Esophagus (tissue), 2 donors: ENCODE data around the gene SPRED1. TPM values are rescaled to one million over a fixed set of nuclear protein-coding genes. Genes with fewer than 3 reads are reported as not detected.
A peak's percentile ranks its signal among the peaks of the same experiment; 100 is the strongest.
"Not testable (repeated sequence)": the region's sequence is repeated elsewhere in the genome, so short reads cannot be mapped to it uniquely, and the experiment has no call there.

Experiments used
- H3K27ac ChIP-seq, 2 donors: one replicate each; pipeline ENCODE4 v1.5.1; 2013; ENCODE audit warnings: low read depth in 2 of 2, mild to moderate bottlenecking in 2 of 2, inconsistent platforms in 1 of 2, low read length in 1 of 2, moderate library complexity in 1 of 2
- H3K27me3 ChIP-seq, 2 donors: one replicate each; pipeline ENCODE4 v1.6.1; 2013; ENCODE audit warnings: low read length in 2 of 2, control low read depth in 1 of 2, mild to moderate bottlenecking in 1 of 2; ENCODE audit not compliant: insufficient read depth in 2 of 2, control insufficient read depth in 1 of 2
- H3K36me3 ChIP-seq, 2 donors: one replicate each; pipeline ENCODE4 v1.6.1; 2013; ENCODE audit warnings: low read length in 1 of 2; ENCODE audit not compliant: control insufficient read depth in 2 of 2, insufficient read depth in 2 of 2
- H3K4me1 ChIP-seq, 2 donors: one replicate each; pipeline ENCODE4 v1.6.1; 2013; ENCODE audit warnings: low read length in 1 of 2; ENCODE audit not compliant: control insufficient read depth in 2 of 2, insufficient read depth in 2 of 2
- H3K4me3 ChIP-seq, 2 donors: one replicate each; pipeline ENCODE4 v1.5.1; 2013; ENCODE audit warnings: low read length in 2 of 2, mild to moderate bottlenecking in 2 of 2, low read depth in 1 of 2, moderate library complexity in 1 of 2
- H3K9me3 ChIP-seq, 2 donors: one replicate each; pipeline ENCODE4 v1.6.1; 2013; ENCODE audit warnings: mild to moderate bottlenecking in 2 of 2, low read depth in 1 of 2, low read length in 1 of 2, moderate library complexity in 1 of 2; ENCODE audit not compliant: control insufficient read depth in 2 of 2, insufficient read depth in 1 of 2
- WGBS, 2 donors: extraction: QIAGEN DNeasy Blood & Tissue Kit; methylation state at CpG; one replicate each; pipeline ENCODE4 v1.1.7; 2013; 5-methylcytosine and 5-hydroxymethylcytosine counted together
- polyA plus RNA-seq, 2 donors: library from polyadenylated mRNA; stranded (reverse); fragments of 200-250 nt; gene quantifications; one replicate each; pipeline ENCODE4 v1.2.3, GENCODE V29; 2013
- donor health status: healthy with polysubstance abuse.
- donor health status: Bipolar disorder and iron deficiency.

The SPRED1 gene
- polyA plus RNA-seq, 2 donors = 1.7 to 2.3 TPM

DNA sequence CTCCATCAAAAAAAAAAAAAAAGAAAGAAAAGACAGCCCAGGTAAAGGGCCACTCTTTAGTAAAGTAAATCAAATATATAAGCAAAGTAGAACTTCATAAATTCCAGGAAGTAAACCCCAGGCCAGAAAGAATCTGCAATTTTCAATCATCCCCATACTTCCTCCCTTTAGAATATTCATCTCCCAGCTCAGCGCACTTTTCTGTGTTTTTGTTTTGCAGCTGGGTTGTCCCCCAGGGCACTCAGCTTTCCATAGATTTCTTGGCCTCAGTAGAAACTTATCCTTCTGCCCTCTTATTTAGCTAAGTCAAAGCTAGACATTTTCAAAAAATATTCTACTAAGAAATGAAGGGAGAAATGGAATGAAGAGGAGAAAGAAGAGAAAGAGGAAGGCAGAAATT is 24.0 kb upstream of the SPRED1 start:
- Histone ChIP-seq H3K27me3 (no peaks in the 10 kb centered on the region), H3K27ac (no peak overlapping the region), H3K4me3 (no peak overlapping the region), H3K9me3 (no peaks in the 10 kb centered on the region), H3K36me3 (no peaks in the 10 kb centered on the region), H3K4me1 (no peaks in the 10 kb centered on the region)
- 68 to 95% methylated on average over 1 of the region's 1 CpG for WGBS, 2 donors

DNA sequence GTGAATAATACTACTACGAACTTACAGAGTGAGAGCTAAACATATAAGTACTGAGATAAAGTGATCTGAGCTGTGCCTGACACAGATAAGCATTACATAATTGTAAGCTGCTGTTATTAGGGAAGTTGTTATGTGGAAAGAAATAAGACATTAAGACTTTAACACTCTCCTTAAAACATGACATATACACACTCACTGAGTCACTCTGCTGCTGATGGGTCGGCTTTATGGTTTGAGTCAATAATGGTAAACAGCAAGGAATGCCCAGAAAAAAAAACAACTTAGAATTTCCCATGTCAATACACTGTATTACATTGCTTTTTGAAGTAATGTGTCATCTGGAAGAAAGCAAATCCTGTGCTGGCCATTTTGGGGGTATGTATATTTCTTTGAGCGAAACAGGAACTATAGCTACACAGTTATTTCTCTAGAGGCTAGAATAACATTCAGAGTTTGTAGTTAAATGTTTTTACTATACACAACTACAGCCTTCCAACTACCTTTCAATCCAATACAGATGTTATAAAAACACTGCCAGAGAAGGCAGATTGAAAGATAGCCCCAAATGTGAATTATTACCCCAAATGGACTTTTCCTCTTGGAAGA is 22.8 kb upstream of the SPRED1 start:
- Histone ChIP-seq H3K36me3 (no peaks in the 10 kb centered on the region), H3K4me1 (no peaks in the 10 kb centered on the region), H3K4me3 (no peak overlapping the region), H3K27ac (no peak overlapping the region), H3K27me3 (no peaks in the 10 kb centered on the region), H3K9me3 (no peaks in the 10 kb centered on the region)
- WGBS, 2 donors = 81 to 87% methylated on average over 3 of the region's 3 CpGs

DNA sequence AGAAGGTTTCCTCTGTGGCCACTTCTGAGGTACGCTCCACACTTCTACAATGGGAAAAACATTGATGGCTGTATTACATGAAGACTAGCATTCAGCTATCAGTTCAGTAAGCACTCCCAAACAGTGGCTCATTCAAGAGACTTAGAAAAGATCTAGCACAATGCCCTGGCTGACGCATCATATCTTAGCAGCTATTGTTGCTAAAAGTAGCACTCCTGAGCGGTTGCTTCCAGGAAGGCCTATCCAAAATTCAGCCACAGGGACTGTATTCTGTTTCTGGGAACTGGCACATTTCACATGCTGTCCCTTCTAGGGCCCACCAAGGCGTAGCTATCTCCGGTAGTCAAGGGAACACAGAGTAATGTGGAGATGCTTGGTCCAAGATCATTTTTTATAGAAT is 21.2 kb upstream of the SPRED1 start:
- Histone ChIP-seq H3K4me1 (no peaks in the 10 kb centered on the region), H3K27me3 (no peaks in the 10 kb centered on the region), H3K4me3 (no peak overlapping the region), H3K9me3 (no peaks in the 10 kb centered on the region), H3K36me3 (no peaks in the 10 kb centered on the region), H3K27ac (no peak overlapping the region)
- 93% methylated on average over 5 of the region's 5 CpGs for WGBS, 2 donors

DNA sequence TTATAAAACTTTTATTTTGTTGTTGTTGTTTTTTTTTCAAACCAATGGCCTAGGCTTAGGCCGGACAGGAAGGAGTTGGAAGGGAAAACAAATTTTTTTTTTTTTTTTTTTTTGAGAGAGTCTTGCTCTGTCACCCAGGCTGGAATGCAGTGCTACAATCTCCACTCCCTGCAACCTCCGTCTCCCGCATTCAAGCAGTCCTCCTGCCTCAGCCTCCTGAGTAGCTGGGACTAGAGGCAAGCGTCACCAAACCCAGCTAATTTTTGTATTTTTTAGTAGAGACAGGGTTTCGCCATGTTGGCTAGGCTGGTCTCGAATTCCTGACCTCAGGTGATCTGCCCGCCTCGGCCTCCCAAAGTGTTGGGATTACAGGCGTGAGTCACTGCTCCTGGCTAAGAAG is 15.6 kb upstream of the SPRED1 start:
- WGBS, 2 donors = 92 to 94% methylated on average over 9 of the region's 9 CpGs
- not testable (repeated sequence) for H3K4me1 ChIP-seq, H3K27ac ChIP-seq, H3K27me3 ChIP-seq, H3K36me3 ChIP-seq, H3K9me3 ChIP-seq, H3K4me3 ChIP-seq

DNA sequence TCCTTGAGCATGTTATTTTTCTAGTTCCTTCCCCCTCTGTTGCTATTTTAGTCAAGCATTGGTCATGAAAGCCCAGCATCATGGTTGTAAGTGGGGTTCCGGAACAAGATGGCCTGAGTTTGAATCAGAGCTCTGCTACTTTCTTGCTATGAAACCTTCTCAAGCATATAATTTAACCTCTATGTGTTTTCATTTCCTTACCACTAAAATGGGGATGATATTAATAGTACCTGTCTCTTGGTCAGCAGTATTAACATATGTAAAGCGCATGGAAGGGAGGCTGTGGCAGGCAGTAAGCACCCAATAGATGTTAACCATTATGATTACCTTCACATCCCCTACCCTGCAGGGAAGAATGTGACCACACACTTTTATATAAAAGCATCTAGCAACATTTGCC is 14.3 kb upstream of the SPRED1 start:
- Histone ChIP-seq H3K4me3 (no peak overlapping the region), H3K27ac (no peak overlapping the region), H3K4me1 (no peaks in the 10 kb centered on the region), H3K36me3 (no peaks in the 10 kb centered on the region), H3K27me3 (no peaks in the 10 kb centered on the region), H3K9me3 (no peaks in the 10 kb centered on the region)
- WGBS, 2 donors = 98% methylated on average over 2 of the region's 2 CpGs

DNA sequence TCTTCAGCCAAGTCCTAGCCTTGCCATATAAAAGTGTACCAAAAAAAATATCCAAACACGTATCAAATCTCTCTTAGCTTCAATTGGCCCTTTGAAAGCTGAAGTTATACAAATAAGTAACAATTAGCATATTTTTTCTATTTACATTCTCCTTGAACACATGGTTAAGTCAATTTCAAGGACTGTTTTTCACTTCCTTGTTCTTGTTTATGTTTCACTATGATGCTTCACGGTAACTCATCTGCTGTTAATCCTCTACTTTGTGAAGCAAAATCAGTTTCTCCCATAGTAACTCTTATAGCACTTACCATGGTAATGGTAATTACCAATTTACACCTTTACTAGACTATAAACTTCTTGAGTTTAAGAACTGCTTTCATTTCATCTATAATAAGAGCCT is 10.6 kb upstream of the SPRED1 start:
- H3K4me1 ChIP-seq = no peaks in the 10 kb centered on the region
- WGBS, 2 donors = 62 to 66% methylated on average over 2 of the region's 2 CpGs
- no peaks in the 10 kb centered on the region for H3K9me3 ChIP-seq
- H3K4me3 ChIP-seq = no peak overlapping the region
- H3K27ac ChIP-seq = no peak overlapping the region
- H3K36me3 ChIP-seq = no peaks in the 10 kb centered on the region
- H3K27me3 ChIP-seq = no peaks in the 10 kb centered on the region

DNA sequence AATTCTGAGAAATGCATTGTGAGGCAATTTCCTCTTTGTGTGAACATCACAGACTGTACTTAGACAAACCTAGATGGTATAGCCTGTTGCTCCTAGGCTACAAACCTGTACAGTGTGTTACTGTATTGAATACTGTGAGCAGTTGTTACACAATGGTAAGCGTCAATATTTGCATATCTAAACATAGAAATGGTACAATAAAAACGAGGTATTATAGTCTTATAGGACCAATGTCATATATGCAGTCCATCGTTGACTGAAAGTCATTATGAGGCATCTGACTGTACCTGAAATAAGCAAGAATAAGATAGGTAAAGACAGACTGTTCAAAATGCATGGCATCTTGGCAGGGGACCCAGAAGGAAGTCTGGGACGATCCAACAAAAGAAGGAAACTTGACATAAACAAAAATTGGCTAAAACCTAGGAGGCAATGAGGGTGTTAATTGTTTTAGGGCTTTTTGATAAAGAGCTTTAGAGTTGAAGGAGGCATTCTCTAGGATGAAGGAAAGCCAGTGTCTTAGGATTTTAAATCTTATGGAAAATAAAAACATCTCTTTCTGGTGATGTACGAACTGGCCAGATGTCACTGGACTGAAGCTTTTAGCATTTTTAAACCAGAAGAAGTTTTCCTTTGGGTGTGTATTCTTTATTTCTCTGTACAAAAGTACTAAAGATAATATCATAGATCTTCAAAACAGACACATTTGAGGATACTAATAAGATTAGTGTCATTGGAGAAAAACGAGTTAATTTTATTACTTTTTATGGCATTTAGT is 9.2 kb upstream of the SPRED1 start:
- no peaks in the 10 kb centered on the region for H3K36me3 ChIP-seq
- H3K27me3 ChIP-seq = no peaks in the 10 kb centered on the region
- no peak overlapping the region for H3K4me3 ChIP-seq
- WGBS, 2 donors = 60 to 64% methylated on average over 6 of the region's 6 CpGs
- no peaks in the 10 kb centered on the region for H3K9me3 ChIP-seq
- H3K27ac ChIP-seq = no peak overlapping the region
- H3K4me1 ChIP-seq = no peaks in the 10 kb centered on the region

DNA sequence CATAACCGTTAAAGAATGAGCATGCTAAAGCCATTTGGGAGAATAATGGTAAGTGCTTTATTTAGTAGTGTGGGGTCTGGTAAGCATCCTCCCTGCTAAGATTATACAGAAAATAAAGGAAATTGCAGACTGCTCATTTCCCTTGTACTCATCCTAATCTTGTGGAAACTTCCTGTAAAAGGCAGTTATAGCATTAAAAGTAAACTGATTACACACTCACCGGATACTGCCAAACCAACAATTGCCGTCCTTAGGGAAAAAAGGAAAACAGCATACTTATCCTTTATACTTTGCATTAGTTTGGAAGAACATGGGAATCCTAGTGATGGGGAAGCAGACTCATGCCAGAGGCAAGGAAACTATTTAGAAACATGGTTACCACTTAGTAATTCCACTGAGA is 5.3 kb upstream of the SPRED1 start:
- Histone ChIP-seq H3K4me1 (no peaks in the 10 kb centered on the region), H3K36me3 (no peaks in the 10 kb centered on the region), H3K27ac (no peak overlapping the region), H3K9me3 (no peaks in the 10 kb centered on the region), H3K27me3 (no peaks in the 10 kb centered on the region), H3K4me3 (no peak overlapping the region)
- 75 to 81% methylated on average over 3 of the region's 3 CpGs for WGBS, 2 donors

DNA sequence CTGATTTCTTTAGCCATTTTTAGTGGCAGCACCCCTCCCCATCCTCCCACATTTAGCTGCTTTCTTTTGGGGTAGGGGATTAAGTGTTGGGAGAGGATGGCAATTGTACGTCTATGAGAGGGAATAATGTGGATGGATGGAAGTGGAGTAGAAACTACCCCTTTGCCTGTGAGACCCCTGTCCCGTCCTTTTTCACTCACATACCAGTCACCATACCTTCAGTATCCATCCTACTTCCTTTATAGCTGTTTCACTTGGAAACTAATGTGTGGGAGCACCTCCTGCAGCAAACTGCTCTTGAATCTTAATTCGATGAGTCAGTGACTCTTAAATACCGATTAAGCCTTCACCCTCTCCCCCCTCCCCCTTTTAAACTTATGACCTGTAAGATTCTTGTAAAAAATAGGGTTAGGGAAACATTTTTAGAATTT is 730 bp downstream of the SPRED1 start:
- 0 to 1% methylated on average over 4 of the region's 4 CpGs for WGBS, 2 donors
- Histone ChIP-seq H3K9me3 (no peaks in the 10 kb centered on the region), H3K36me3 (no peaks in the 10 kb centered on the region), H3K4me1 (no peaks in the 10 kb centered on the region), H3K27me3 (no peaks in the 10 kb centered on the region), H3K4me3 (peak overlapping the region; percentile 74 to 77), H3K27ac (peak overlapping the region; percentile 94 to 99)
